ENCODE measurements around the gene TTLL5. TPM values are rescaled to one million over a fixed set of nuclear protein-coding genes. Genes with fewer than 3 reads are reported as not detected.

TTLL5 gene
- total and polyA plus RNA-seq, 10 of the 15 experiments (the other 5 are each of a cell fraction or from before 2014, with no cell fraction given) = 3.2 to 25.9 (median 13.8) TPM

GRCh38 chr14:75619548-75619947 is 41.5 kb upstream of the TTLL5 start (continued):
- TF ChIP-seq RCOR1 (conservative IDR thresholded peaks at IDR 0.05; ENCODE audit: low read depth, low read length) = no peak
- no peak for TF ChIP-seq HDAC2 (IDR thresholded peaks at IDR 0.05)
- no peak for TF ChIP-seq HSF1 (IDR thresholded peaks at IDR 0.05; ENCODE audit: low read depth, low read length)
- no peak for TF ChIP-seq CHD1 (IDR thresholded peaks at IDR 0.05; ENCODE audit: low read depth, low read length)

GRCh38 chr14:75625034-75625433 is 36.0 kb upstream of the TTLL5 start:
- CTCF ChIA-PET = interaction anchor here (1.0 to 4.6 kb wide), 6 partner anchors 21 to 318 kb away, joined by 3 to 33 read pairs (median 6); partner anchors contain the start of gene FLVCR2

More at GRCh38 chr14:75625034-75625433, 36.0 kb upstream of the TTLL5 start:
- FAIRE-seq = no peak
- no peak overlapping the region for H3K4me3 ChIP-seq
- no peak for ATAC-seq
- ChIA-PET RAD21 (ENCODE audit: unreplicated experiment) (interaction anchor here (1.7 to 3.3 kb wide), 2 partner anchors 29 to 48 kb away, joined by 5 to 19 read pairs; no protein-coding TSS in a partner anchor), SMC1A (ENCODE audit: uncharacterized antibody, unreplicated experiment) (interaction anchor here (1.1 to 6.3 kb wide), 4 partner anchors 8 to 48 kb away, joined by 3 to 43 read pairs (median 8); partner anchors contain the start of gene FLVCR2), POLR2A (interaction anchor here (1.3 kb wide), 1 partner anchor 35 kb away, joined by 3 read pairs; the partner anchor contains the start of gene ERG28)
- TF ChIP-seq BHLHE40 (IDR thresholded peaks at IDR 0.05; ENCODE audit: borderline replicate concordance in 1 of 2, low read depth in 2 of 2, low read length in 1 of 2) (no peak), ZNF207 (IDR thresholded peaks at IDR 0.05; ENCODE audit: borderline replicate concordance) (no peak), SMC3 (IDR thresholded peaks at IDR 0.05; ENCODE audit: borderline replicate concordance, low read length) (no peak), ZBTB40 (IDR thresholded peaks at IDR 0.05; ENCODE audit: borderline replicate concordance) (no peak), CHD2 (IDR thresholded peaks at IDR 0.05; ENCODE audit: borderline replicate concordance, low read depth, low read length) (no peak), SMAD5 (IDR thresholded peaks at IDR 0.05; ENCODE audit: low read depth) (no peak), ZNF622 (IDR thresholded peaks at IDR 0.05) (no peak), USF1 (IDR thresholded peaks at IDR 0.05; ENCODE audit: borderline replicate concordance, extremely low read length, insufficient read depth, low read depth, low read length) (no peak), PAX5 (IDR thresholded peaks at IDR 0.05; ENCODE audit: borderline replicate concordance, low read depth, low read length) (no peak), MTA2 (IDR thresholded peaks at IDR 0.05; ENCODE audit: low read depth) (no peak), MEF2A (IDR thresholded peaks at IDR 0.05; ENCODE audit: insufficient read depth, low read depth, low read length) (no peak), RUNX3 (IDR thresholded peaks at IDR 0.05; ENCODE audit: low read length) (no peak)
- H3K79me2 ChIP-seq (ENCODE audit: control insufficient read depth, insufficient read depth, low read length) = no peaks in the 10 kb centered on the region
- no peaks in the 10 kb centered on the region for H3K27me3 ChIP-seq (replicated peaks in 1 of 2; ENCODE audit: control insufficient read depth in 2 of 2, insufficient read depth in 2 of 2, low read length in 1 of 2)
- H3K4me2 ChIP-seq (ENCODE audit: control insufficient read depth, insufficient read depth) = no peak overlapping the region
- DNase-seq (ENCODE audit: low read depth, low spot score) = no peak
- H3K36me3 ChIP-seq (ENCODE audit: control insufficient read depth in 2 of 2, insufficient read depth in 2 of 2, low read length in 1 of 2) = no peaks in the 10 kb centered on the region
- no TSS peak for BruUV-seq (replicated peaks)
- no peak overlapping the region for H3K9ac ChIP-seq (ENCODE audit: control insufficient read depth, insufficient read depth, low read length)
- no peak overlapping the region for H3K27ac ChIP-seq (ENCODE audit: control insufficient read depth, insufficient read depth)
- intact Hi-C loops (cut with micrococcal nuclease; ENCODE audit: unreplicated experiment) (no loop called here), in situ Hi-C loops (cut with MboI) (no loop called here)
- H3K4me1 ChIP-seq (ENCODE audit: control insufficient read depth, insufficient read depth, low read length) = no peaks in the 10 kb centered on the region
- no peaks in the 10 kb centered on the region for H4K20me1 ChIP-seq (ENCODE audit: control insufficient read depth, insufficient read depth)
- no peaks in the 10 kb centered on the region for H3K9me3 ChIP-seq (replicated peaks; ENCODE audit: control insufficient read depth, insufficient read depth, low read length)
- WGBS (ENCODE audit: insufficient coverage, insufficient replicate concordance, low lambda C conversion rate, missing lambda C conversion rate) = 91% methylated on average over 3 of the region's 3 CpGs
- no peak overlapping the region for H2AFZ ChIP-seq (ENCODE audit: control insufficient read depth, low read depth, low read length)
